Activated T-cell treated with anti-CD3 and anti-CD28 coated beads, Interleukin-2, amount 50 U/mL, for 48 hours (primary cell): Measurements from ENCODE around the gene PUDP.
"Not testable (repeated sequence)": the region's sequence is repeated elsewhere in the genome, so short reads cannot be mapped to it uniquely, and the experiment has no call there.

Experiments used
- DNase-seq, 2 experiments: peaks; one replicate each; pipeline ENCODE4 v3.0.0-alpha.2; 2020

Gene PUDP

DNA sequence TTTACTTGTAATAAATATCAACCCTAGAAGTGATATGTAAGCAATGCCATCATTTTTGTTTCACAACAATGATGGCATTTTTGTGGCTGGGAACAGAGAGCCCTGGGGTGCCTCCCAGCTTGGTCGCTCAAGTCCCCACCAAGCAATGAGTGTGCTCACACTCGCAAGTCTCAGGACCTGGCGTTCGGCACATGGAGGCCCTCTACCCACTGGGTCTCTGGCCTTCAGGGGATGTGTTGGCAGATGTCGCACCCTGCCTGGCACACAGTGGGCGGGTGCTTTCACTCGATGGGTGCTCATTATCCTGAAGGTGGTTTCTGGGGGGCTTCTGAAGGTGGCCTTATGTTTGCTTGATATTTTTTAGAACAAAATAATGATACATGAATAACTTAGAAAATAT lies 75.1 kb downstream of the PUDP start:
- DNase-seq, result no peak

DNA sequence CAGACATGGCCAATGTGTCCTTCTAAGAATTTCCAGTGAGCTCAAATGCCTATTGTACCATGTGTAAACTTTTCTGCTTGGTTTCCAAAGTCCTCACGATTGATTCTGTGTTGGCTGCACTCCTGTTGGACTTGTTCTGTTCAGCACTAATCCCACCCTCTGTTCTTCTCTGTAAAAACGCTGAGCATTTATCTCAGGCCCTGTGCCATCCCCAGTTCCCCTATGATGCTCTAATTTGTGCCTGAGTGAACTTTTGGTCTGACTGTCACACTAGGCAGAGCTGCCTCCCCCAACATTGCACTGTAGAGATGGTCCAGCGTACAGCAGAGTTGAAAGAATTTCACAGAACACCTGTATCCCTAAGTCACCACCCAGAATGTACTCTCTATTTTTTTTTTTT lies 76.6 kb downstream of the PUDP start:
- DNase-seq, result no peak

DNA sequence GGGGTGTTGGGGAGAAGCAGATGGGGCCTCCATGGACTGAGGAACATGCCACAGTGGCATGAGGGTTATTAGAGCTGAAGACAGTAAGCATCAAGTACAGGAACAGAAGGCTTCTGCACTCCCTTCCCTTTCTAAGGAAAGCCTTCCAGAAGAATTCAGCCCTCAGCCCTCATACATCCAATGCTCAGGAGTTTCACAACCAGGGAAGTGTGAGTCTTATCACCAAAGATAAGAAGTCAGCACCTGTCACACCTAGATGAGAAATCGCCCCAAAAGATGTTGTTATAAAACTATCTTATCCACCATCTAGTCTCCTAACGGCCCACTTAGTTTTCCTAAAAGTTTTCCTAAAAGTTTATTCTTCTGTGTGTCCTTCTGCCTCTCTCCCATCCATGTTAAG lies 78.4 kb downstream of the PUDP start:
- DNase-seq, result no peak

DNA sequence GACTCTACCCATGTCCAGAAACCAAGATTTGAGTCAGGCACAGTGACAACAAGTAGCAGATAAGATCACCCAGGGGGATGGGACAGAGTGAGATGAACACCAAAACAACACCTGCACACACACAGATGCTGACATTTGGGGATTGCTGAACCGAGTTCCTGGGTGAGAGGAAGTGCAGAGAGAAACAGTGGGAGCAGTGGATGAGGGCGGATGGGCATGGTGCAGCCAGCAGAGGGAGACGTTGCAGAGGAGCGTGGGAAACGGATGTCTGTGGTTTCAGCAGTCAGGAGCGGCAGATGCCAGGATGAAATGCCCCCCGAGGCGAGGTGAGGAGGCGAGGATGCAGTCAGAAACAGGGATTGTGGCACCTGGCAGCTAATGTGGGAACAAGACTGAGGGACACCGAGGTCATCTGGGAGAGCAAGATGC lies 79.0 kb downstream of the PUDP start:
- peak; percentile 34 to 42 for DNase-seq

DNA sequence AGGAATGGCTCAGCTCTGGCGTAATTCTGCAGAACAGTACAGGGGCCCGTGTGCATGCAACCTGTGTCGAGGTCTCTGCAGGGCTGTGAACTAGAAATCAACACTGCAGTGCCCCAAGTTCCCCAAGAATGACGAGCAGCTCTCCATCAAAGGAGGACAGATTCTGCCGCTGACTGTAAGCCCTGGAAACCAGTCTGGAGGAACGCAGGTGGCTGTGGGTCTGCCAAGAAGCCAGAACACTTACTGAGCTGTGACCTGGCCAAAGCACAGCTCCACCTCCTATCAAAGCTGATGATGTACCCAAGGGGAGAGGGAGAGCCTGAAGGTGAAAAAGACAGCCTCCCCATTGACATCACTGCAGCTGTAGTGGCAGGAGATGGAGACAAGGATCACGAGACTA lies 80.7 kb downstream of the PUDP start:
- DNase-seq, result no peak

DNA sequence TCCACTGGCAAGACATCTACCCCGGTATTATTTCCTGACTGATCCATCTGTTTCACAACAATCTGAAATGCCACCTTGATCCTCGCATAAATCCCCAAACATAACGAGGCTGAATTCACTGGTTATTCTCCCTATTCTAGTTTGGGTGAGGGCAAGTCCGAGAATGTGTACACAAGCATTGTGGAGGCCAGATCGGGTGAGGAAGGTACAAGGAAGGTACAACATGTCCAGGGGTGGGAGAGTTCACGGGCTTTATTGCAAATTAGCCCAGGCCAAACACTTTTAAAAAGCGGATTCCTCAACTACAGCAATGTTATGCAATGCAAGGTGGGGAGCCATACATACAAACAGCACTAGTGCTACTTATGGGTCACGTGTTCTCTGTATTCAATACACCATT lies 82.5 kb downstream of the PUDP start:
- no peak for DNase-seq

DNA sequence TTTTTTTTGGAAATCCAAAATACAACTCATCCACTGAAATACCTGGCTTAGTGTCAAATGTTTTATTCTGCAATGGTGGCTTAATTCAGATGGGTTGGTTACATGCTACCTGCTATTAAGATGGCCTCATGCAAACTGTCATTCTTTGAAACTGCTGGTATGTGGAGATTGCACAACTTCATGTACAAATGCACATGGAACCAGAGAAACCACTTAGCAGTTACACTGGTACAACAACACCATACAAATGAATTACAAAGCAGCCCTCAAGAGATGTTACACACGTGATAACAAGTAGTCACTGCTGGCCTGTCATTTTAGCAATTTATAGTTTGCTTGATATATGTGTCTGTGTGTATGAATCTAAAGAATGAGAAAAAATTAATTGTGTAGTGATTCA lies 85.0 kb downstream of the PUDP start:
- no peak for DNase-seq

DNA sequence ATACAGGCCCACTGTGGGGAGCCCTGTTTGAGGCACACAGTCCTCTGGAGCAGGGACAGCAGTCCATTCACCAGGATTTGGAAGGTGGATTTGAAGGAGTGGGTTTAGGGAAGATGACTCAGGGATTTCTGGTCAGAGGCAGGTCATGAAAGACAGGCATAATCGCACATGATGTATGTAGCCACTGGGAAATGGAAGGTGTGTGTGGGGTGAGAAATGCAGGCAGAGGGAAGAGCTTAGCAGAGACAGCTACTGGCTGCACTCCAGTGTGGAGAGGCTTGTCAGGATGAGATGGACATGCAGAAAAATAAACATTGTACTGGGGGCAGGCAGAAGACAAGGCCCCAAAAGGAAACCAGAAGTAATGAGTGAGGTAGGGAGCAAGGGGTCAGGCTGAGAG lies 85.7 kb downstream of the PUDP start:
- DNase-seq, result no peak

DNA sequence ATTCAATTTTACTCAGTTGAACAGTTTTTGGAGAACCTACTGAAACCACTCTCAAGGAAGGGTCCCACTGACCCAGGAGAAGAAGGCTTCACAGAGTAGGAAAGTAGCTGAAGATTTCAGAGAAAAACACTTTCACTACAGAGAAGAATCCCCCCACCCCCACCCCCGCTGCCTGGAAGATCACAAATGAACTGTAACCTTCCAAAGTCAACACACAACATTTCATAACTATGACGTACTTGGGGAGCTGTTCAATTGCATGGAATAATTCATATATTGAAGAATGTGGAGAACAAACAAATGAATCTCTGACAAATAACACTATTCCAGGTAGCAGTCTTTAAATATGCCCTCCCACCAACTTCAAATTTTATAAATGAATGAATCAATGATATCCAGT lies 86.5 kb downstream of the PUDP start:
- DNase-seq, result no peak

DNA sequence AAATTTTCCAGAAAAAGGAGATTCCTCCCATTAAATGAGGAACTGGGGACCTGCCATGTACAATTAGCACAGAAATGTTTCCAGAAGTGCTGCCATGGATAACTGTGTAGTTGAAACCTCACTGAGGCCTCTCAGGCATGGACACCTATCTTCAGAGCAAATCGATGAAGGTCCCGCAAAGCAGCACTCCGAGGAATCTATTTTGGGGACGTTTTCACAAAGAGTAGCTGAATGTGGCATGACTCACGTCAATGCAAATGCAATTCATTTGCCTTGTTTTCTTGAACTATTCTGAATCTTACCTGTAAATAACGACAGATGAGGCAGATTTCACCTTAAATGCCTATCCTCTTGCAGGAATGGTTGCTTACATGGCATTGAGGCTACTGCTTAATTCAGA lies 87.5 kb downstream of the PUDP start:
- DNase-seq, result no peak

DNA sequence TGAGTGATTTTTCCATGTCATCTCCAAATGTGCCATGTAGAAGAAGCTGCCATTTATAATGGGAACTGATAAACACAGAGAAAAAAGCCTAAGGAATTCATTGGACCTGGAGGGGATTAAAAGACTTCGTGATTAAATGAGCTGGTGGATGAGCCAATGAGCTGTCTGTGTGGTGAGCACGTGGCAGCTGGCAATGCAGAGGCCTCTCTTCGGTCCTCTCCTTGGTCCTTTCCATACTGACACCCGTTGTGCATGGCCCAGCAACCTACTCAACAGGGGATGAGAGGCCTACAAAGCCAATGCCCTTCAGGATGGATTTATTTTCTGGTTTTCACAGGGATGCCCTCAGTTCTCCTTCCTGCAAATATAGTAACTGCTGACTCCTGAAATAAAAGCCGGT lies 88.1 kb downstream of the PUDP start:
- DNase-seq, result no peak

DNA sequence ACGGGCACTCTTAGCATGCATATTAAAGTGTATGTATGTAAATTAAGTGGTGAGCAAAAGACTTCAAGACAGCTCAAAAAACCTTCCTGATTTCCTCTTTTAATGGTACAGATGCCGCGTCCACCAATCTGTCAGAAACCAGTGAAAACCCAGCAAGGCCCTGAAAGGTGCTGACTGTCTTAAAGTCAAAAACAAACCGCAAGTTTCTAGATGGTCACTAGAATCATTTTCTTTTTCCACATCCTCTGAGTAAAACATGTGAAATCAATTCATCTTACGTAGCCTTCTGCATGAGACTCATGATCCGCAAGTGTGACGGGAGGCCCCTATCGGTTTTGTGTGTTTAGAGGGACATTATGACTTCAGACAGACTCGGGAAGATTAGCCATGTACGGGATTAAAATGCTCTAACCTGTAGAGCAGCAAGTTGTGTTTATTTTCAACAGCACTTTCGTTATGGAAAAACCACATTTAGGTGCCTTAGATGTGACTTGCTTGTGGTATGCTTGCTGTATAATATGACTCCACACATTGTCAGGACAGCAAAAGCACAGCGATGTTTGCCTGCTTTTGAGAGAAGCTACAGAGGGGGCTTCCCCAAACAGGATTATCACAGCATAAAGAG lies 88.6 kb downstream of the PUDP start:
- DNase-seq, result peak; percentile 37

DNA sequence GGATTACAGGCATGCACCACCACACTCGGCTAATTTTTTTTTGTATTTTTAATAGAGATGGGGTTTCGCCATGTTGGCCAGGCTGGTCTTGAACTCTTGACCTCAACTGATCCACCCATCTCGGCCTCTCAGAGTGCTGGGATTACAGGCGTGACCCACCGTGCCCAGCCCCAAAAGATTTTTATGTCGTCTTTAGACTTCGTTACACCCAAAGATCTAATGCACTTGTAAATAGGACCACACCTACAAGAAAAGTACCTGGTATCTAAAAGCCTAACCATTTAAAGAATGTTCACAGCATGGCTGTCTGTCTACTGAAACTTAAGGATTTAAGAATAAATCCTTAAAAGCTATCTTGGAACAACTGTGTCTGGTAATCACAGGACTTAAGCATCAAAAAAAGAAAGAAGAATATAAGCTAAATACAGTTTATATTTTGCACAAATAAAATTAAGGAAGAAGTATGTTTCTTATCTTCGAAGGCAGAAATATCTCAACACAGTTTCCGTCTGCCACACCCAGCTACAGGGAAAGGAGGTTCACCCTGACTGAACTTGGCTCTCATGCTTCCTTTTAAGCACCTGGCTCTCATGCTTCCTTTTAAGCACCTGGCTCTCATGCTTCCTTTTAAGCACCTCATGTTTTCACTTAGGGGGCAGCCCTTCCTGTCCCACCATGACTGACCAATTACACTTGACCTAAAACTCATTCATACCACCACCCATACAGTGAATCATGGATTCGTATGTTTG lies 92.4 kb downstream of the PUDP start:
- no peak for DNase-seq

DNA sequence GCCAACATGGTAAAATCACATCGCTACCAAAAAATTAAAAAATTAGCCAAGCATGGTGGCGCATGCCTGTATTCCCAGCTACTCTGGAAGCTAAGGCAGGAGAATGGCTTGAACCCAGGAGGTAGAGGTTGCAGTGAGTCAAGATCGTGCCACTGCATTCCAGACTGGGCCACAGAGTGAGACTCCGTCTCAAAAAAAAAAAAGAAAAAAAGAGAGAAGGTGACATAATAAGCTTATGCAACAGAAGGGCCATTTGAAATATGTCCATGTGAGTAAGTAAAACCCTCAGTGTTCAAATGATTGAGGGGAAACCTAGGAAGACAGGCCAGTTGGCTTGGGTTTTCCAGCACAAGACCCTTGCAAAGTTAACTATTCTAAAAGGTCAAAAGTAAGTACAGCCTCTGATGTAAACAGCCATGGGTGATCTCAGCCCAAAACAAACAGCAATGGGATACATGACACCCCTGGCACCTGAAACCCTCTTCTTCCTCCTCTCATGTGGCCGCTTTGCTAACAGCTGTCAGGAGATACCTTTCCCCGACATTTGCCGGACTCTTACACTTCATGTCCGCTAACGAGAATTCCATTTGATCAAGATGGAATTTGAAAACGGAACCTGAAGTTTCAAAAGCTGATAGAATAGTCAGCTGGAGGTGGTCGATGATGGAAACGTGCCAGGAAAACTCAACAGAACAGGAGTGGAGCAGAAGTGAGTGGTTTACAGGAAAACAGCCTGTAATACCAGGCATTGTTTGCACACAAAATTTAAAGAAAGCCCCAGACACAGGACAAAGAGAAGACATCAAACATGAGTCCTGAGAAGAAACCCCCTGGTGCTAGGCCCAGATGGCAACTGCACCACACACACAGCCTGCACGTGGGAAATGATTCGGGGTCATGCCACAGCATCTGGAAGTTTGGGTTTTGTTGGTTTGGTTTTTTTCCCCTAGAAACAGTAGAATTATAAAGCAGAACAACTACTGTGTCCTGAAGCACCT lies 93.4 kb downstream of the PUDP start:
- DNase-seq, result no peak

DNA sequence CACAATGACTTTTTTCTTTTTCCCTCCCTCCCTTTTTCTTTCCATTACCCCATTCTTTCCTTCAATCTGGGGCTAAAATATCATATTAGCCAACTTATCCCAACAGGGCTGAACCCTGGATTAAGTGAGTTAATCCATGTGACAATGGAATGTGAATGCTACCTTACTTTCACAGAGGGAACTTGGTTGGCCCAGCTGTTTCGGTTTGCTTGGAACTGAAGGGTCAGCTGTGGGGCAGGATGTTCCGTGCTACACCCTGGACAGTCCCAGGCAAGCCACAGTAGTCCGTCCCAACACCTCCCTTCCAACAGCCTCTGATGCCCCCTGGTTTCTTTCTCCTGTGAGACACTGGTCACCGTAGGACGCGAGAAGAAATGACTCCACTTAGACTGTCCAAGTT lies 95.4 kb downstream of the PUDP start:
- DNase-seq, result no peak

DNA sequence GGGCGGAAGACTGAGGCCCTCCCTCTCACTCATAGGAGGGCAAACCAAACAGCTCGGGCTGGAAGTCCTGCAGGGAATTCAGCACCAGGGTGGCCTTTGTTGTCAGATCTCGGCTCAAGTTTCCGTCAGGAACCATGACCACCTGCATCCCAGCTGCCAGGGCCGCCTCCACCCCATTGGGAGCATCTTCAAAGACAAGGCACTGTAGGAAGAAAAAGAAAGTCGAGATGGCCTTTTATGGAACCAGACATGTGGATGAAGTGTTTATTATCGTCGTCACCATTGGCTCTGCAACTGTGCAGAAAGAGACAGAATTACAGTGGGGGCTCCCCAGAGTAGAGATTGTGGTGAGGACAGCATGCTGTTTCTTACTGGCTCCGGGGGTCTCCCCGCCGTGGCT lies 97.7 kb downstream of the PUDP start:
- no peak for DNase-seq

DNA sequence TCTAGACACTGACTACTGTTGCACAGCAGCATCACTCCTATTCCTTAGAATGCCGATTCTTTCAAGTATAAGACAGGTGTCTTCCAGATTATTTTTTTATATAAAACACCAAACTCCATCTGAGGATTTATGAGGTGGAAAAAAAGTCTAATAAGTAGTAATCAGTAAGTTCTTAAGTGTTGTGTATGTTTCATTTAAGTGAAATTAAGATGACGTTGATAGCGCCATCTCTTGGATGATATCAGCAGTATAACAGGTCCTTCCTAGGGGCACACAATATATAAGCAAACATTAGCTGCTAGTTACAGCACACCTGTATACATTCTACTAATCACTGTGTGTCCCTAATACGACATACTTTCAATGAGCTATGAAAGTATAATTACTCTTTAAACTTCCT lies 100.0 kb downstream of the PUDP start:
- no peak for DNase-seq

DNA sequence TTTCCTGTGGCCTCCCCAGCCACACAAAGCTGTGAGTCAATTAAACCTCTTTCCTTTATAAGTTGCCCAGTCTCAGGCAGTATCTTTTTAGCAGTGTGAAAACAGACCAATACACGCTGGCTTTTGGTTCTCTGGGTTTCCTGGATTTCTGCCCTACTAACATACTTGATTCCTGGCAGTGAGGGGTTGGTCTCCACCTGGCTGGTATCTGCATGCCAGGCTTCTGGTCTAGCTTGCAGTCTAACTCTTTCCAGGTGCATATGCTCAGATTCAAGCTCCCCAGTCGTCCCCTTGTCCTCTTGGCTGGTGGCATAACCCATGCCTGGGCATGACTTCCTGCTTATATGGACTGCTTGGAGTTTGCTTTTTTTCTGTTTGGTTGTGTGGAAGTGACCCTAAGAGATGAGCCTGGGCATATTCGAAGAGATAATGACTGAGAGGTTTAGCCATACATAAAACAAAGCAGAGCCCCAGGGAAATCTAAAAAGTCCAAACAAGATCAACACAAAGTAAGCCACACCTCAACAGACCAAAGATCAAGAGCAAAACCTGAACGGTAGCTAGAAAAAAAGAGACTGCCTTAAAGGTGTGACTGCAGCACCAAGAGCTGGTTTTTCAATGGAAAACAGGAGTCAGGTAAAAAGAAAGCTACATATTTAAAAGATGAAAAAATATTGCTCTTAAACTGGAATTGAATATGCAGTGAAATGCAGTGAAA lies 102.6 kb downstream of the PUDP start:
- no peak for DNase-seq

DNA sequence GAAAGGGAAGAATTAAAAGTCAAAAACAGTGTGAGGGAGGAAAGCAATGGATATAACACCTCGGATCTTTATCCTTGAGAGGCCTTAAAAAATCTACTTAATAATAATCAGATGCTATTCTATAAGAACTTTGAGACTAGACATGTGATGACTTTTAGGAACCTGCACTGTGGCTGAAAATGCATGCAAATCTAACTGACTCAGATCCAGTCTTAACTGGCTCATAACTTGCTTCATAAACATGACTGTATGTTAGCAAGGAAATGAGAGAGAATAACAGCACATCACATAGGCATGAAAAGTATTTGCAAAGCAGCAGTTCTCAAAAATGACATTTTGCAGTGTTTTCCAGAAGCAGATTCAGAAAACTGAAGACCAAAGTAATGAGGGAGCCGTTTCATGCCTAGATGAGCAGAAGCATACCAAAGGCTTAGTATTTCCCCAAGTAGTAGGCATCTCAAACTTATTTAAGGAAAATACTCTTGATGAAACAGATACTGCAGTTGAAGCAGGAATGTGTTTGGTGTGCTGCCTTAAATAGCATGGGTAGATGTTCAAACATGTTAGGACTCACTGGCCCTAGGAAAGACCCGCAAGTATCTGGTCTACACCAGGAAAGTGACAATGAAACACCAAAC lies 104.0 kb downstream of the PUDP start:
- DNase-seq, result not testable (repeated sequence)

DNA sequence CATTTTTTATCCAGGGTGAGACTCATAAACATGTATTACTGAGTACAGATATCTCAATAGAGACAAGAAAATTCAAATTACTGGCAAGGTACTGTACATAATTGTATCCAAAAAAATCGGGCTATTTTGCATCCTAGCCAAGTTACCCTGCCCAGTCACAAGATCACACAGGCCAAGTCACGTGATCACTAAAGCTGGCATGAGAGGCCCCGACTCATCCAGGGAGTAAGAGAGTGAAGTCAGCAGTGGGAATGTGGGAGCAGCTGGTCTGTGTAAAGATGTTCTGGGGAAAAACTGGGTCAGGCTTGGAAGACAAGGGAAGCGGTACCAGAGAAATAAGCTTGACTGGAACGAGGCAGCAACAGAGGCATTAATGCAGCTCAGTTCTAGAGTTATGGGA lies 119.7 kb downstream of the PUDP start:
- DNase-seq, result no peak

DNA sequence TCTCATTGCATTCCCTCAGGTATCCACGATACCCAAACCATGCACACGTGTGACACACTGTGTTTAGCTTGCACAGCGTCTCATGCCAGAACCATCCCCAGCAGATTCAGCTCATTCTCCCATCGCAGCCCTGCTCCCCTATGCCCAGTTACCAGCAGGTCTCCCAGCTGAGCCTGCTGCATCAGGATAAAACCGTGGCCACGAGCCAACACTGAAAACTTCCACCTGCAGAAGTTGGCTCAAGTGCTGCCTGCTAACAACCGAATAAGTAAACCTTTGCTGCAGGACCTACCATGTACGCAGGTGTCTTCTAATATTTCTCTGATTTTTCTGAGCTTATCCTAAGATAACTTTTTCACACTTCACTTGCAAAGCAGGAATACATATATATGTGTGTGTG lies 120.9 kb downstream of the PUDP start:
- DNase-seq, result no peak

DNA sequence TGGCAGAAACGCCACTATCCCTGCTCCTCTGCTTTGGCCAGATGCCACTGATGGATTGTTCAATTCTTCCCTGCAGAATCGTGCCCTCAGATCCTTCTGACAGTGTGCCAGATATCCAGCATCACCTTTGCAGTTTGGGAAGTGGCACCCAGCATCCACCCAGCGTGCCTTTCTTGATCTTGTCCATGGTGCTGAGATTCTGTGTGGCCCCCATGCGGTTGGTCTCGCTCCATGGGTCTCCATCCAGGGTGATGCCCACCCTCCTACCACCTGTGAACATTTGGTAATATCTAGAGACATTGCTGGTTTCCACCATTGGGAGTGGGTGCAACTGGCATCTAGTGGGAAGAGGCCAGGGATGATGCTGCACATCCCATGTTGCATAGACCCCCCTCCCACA lies 121.6 kb downstream of the PUDP start:
- DNase-seq, result not testable (repeated sequence)

DNA sequence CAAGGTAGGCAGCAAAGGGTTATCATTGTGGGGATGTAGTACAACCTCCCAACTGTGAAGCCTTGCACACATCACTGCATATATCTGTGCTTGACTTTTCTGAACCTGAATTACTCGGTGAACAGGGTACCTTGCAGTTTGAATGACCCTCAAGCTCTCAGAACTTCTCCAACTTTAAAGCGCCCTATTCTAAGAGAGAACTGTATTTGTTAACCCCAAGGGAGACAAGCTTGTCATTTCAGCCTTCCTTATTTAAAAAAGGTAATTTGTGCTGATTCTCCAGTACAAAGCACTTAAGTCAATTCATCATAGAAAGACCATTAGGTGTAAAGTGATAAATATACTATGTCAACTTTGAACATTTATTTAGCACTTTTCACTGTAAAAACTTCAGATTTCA lies 122.5 kb downstream of the PUDP start:
- DNase-seq, result no peak
